ENCODE data around the gene FBXW12. TPM values are rescaled to one million over a fixed set of nuclear protein-coding genes. Genes with fewer than 3 reads are reported as not detected.

FBXW12 gene
- total RNA-seq, 1 experiment from 2014 or later = 0.74 TPM

- Histone ChIP-seq H4K91ac (ENCODE audit: insufficient read length, low read depth, low read length) (no peak overlapping the region), H2AFZ (ENCODE audit: low read length) (no peak overlapping the region), H3K23ac (ENCODE audit: insufficient read length, low read depth, low read length) (no peak overlapping the region), H3T11ph (ENCODE audit: low read length) (no peak overlapping the region), H2BK15ac (ENCODE audit: low read depth, low read length) (no peak overlapping the region), H3K18ac (ENCODE audit: insufficient read length, low read depth, low read length) (no peak overlapping the region), H3K23me2 (ENCODE audit: insufficient read length, low read depth, low read length, poor library complexity, severe bottlenecking) (no peaks in the 10 kb centered on the region), H3K27me3 (ENCODE audit: insufficient read depth, low read length) (no peaks in the 10 kb centered on the region), H3K14ac (ENCODE audit: insufficient read depth, low read length) (no peak overlapping the region), H3K56ac (ENCODE audit: insufficient read length, low read depth, low read length) (no peak overlapping the region), H3K9me3 (ENCODE audit: control insufficient read depth, low read depth, low read length) (no peaks in the 10 kb centered on the region), H2BK120ac (ENCODE audit: low read depth, low read length, poor library complexity, severe bottlenecking) (no peak overlapping the region), H3K4me2 (ENCODE audit: insufficient read depth, insufficient read length, low read length) (no peak overlapping the region), H3K27ac (ENCODE audit: insufficient read length, low read depth, low read length) (no peak overlapping the region), H3K79me1 (ENCODE audit: insufficient read depth, low read depth, low read length, poor library complexity, severe bottlenecking) (no peaks in the 10 kb centered on the region), H3K9ac (ENCODE audit: extremely low read depth, insufficient read length, low read length) (no peak overlapping the region), H3K4ac (ENCODE audit: low read depth, low read length) (no peak overlapping the region), H4K20me1 (ENCODE audit: control insufficient read depth, insufficient read depth, insufficient read length) (no peaks in the 10 kb centered on the region), H4K8ac (replicated peaks; ENCODE audit: insufficient read length, low read depth, low read length) (no peak overlapping the region), H3K4me1 (ENCODE audit: insufficient read depth, low read length) (no peaks in the 10 kb centered on the region), H3K79me2 (ENCODE audit: insufficient read depth, low read length) (no peaks in the 10 kb centered on the region), H2BK12ac (ENCODE audit: insufficient read length, low read depth, low read length) (no peak overlapping the region), H4K5ac (ENCODE audit: insufficient read length, low read depth, low read length) (no peak overlapping the region), H2BK20ac (ENCODE audit: low read depth, low read length, poor library complexity, severe bottlenecking) (no peak overlapping the region), H2BK5ac (ENCODE audit: insufficient read length, low read length) (no peak overlapping the region), H2AK5ac (ENCODE audit: insufficient read length, low read length) (no peak overlapping the region)
- Mint-ChIP-seq H3K27ac (peak overlapping the region in 2 of 3 experiments; percentile 49 to 52; a peak in 3 of 7 replicates), H3K9me3 (no peaks in the 10 kb centered on the region), H3K4me1 (no peaks in the 10 kb centered on the region), H3K4me3 (no peak overlapping the region), H3K27me3 (ENCODE audit: low read depth) (no peaks in the 10 kb centered on the region; the same call in 1 of the 2 replicates), H3K36me3 (ENCODE audit: insufficient read depth in 1 of 3, low read depth in 3 of 3) (peaks cover 55 to 93% (median 81%) of the 10 kb centered on the region in 3 experiments)
- WGBS (ENCODE audit: extremely low coverage, insufficient read length, low lambda C conversion rate) = no CpG with 5 or more reads among the region's 18 CpGs
- no peak for DNase-seq
- TF ChIP-seq, protein P1, sequence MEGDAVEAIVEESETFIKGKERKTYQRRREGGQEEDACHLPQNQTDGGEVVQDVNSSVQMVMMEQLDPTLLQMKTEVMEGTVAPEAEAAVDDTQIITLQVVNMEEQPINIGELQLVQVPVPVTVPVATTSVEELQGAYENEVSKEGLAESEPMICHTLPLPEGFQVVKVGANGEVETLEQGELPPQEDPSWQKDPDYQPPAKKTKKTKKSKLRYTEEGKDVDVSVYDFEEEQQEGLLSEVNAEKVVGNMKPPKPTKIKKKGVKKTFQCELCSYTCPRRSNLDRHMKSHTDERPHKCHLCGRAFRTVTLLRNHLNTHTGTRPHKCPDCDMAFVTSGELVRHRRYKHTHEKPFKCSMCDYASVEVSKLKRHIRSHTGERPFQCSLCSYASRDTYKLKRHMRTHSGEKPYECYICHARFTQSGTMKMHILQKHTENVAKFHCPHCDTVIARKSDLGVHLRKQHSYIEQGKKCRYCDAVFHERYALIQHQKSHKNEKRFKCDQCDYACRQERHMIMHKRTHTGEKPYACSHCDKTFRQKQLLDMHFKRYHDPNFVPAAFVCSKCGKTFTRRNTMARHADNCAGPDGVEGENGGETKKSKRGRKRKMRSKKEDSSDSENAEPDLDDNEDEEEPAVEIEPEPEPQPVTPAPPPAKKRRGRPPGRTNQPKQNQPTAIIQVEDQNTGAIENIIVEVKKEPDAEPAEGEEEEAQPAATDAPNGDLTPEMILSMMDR (conservative IDR thresholded peaks at IDR 0.05) = no peak
These were observed 34.7 kb downstream of the FBXW12 start for GRCh38 chr3:48406443-48407431.
